H1 (cell line): ENCODE results near the gene PDE2A. TPM values are rescaled to one million over a fixed set of nuclear protein-coding genes. Genes with fewer than 3 reads are reported as not detected.

Experiments
- ATF3 ChIP-seq: IDR thresholded peaks from 2 replicates; pipeline ENCODE4 v1.6.1; 2011; ENCODE audit warnings: low read depth, mild to moderate bottlenecking, low read length; ENCODE audit not compliant: insufficient read depth
- BACH1 ChIP-seq: IDR thresholded peaks from 2 replicates; pipeline ENCODE4 v1.6.1; 2012; ENCODE audit warnings: low read length, improper control_type of control experiment
- CTBP2 ChIP-seq: IDR thresholded peaks from 2 replicates; pipeline ENCODE4 v1.7.0; 2011; ENCODE audit warnings: borderline replicate concordance, mild to moderate bottlenecking, moderate library complexity, mixed read lengths, low read length; ENCODE audit not compliant: insufficient read depth, insufficient read length
- EP300 ChIP-seq, 2 experiments: IDR thresholded peaks; 1 replicate in 1 of 2; 2 replicates in 1 of 2; pipeline ENCODE4 v1.6.1; 2011 to 2012; ENCODE audit warnings: low read depth in 2 of 2, low read length in 2 of 2, mild to moderate bottlenecking in 2 of 2, borderline replicate concordance in 1 of 2, inconsistent platforms in 1 of 2, moderate library complexity in 1 of 2
- KDM1A ChIP-seq: fragments of 200-600, 300-600 bp; sonication (generic); IDR thresholded peaks from 2 replicates; pipeline ENCODE4 v1.7.1; 2016; ENCODE audit warnings: mild to moderate bottlenecking, low read length, borderline replicate concordance
- SIN3A ChIP-seq, 2 experiments: IDR thresholded peaks in 1 of 2; conservative IDR thresholded peaks in 1 of 2; 2 replicates each; pipeline ENCODE4 v1.6.1; 2011 to 2012; ENCODE audit warnings: low read length in 2 of 2, improper control_type of control experiment in 1 of 2, low read depth in 1 of 2, mild to moderate bottlenecking in 1 of 2
- polyA plus RNA-seq, 7 experiments: library from polyadenylated mRNA; depleted of rRNA in 3 of 7; stranded (reverse) in 5 of 7; unstranded in 2 of 7; fragments of >200 nt in 5 of 7; fragments of 200-250 nt in 2 of 7; gene quantifications; 1 replicate in 5 of 7; 2 replicates in 1 of 7; 4 replicates in 1 of 7; pipeline versions ENCODE4 v1.2.1 to v1.2.3, GENCODE V29; 2011 to 2013; ENCODE audit warnings: missing spikeins in 2 of 7, mixed read lengths in 2 of 7
- total RNA-seq: library from RNA; stranded (reverse); fragmentation: NEBNext Ultra II Directional; extraction: Animal tissue kit (Norgen Biotek cat#: 25700); gene quantifications from 2 replicates; pipeline ENCODE4 v1.2.1, GENCODE V29; 2021

Gene PDE2A
- total and polyA plus RNA-seq, 2 of the 8 experiments (the other 6 are each of a cell fraction or from before 2014, with no cell fraction given), result 3.4 to 7.1 TPM

GRCh38 chr11:72655014-72655413 is 19.2 kb downstream of the PDE2A start (continued):
- TF ChIP-seq SIN3A (conservative IDR thresholded peaks at IDR 0.05 in 1 of 2, IDR thresholded peaks at IDR 0.05 in 1 of 2; ENCODE audit: low read depth in 1 of 2, low read length in 2 of 2), result no peak
- no peak for TF ChIP-seq EP300 (IDR thresholded peaks at IDR 0.05; ENCODE audit: borderline replicate concordance in 1 of 2, low read depth in 2 of 2, low read length in 2 of 2)
- TF ChIP-seq BACH1, result no peak
- TF ChIP-seq KDM1A, result no peak
- no peak for TF ChIP-seq CTBP2
- no peak for TF ChIP-seq ATF3
- TF ChIP-seq, all 59 proteins: peak for 0
